NB4 (cell line): ENCODE results near the gene FAM131A.

Source experiments
- DNase-seq: peaks from one replicate; pipeline ENCODE4 v3.0.0; 2010; ENCODE audit warnings: low read depth
- H3K4me3 ChIP-seq: one replicate; pipeline ENCODE4 v1.5.1; 2011; ENCODE audit warnings: mild to moderate bottlenecking, low read depth, low read length, moderate library complexity
- CTCF ChIP-seq: IDR thresholded peaks from one replicate; pipeline ENCODE4 v1.5.1; 2012; ENCODE audit warnings: low read depth, low read length
- MAX ChIP-seq: IDR thresholded peaks from 2 replicates; pipeline ENCODE4 v1.6.1; 2011; ENCODE audit warnings: low read depth, low read length
- MYC ChIP-seq: IDR thresholded peaks from 2 replicates; pipeline ENCODE4 v1.6.1; 2011; ENCODE audit warnings: low read depth, low read length
- POLR2A ChIP-seq: IDR thresholded peaks from 2 replicates; pipeline ENCODE4 v1.6.1; 2011; ENCODE audit warnings: mild to moderate bottlenecking; ENCODE audit not compliant: insufficient read length; ENCODE audit errors: extremely low read depth

FAM131A gene

GRCh38 chr3:184295771-184296170, 41.6 kb upstream of the FAM131A start:
- H3K4me3 ChIP-seq: no peak overlapping the region
- no peak for DNase-seq
- no peak for TF ChIP-seq MYC
- TF ChIP-seq POLR2A: no peak
- TF ChIP-seq MAX: no peak
- no peak for TF ChIP-seq CTCF

GRCh38 chr3:184296616-184297015, 40.8 kb upstream of the FAM131A start:
- no peak for DNase-seq
- TF ChIP-seq MAX: no peak
- TF ChIP-seq POLR2A: no peak
- no peak for TF ChIP-seq MYC
- TF ChIP-seq CTCF: no peak
- no peak overlapping the region for H3K4me3 ChIP-seq

GRCh38 chr3:184298759-184299487, 38.5 kb upstream of the FAM131A start, which contains the start of gene PSMD2:
Gene PSMD2, plus strand, starts transcription at chr3:184299241. Its CDS starts 26 bp downstream, at chr3:184299267.
- TF ChIP-seq POLR2A (peak; percentile 61), MYC (no peak), CTCF (no peak)
- peak; percentile 97 for DNase-seq
- peak within 1 kb of the TSS; percentile 98 for H3K4me3 ChIP-seq

GRCh38 chr3:184299488-184300377, 37.7 kb upstream of the FAM131A start:
- no peak for DNase-seq
- TF ChIP-seq POLR2A (no peak), MYC (no peak), CTCF (no peak), MAX (no peak)
- peak overlapping the region; percentile 98 for H3K4me3 ChIP-seq

GRCh38 chr3:184300378-184300720, 37.1 kb upstream of the FAM131A start:
- DNase-seq: no peak
- H3K4me3 ChIP-seq: peak overlapping the region; percentile 98
- TF ChIP-seq POLR2A (no peak), MYC (no peak), CTCF (no peak), MAX (no peak)
